T47D (cell line): Measurements from ENCODE around the gene KRT7.

Experiments used
- DNase-seq, 2 experiments: peaks; one replicate each; pipeline versions ENCODE4 v3.0.0 to v3.0.0-alpha.2; 2011 to 2012; ENCODE audit warnings: low read depth in 1 of 2, low spot score in 1 of 2
- JUND ChIP-seq: IDR thresholded peaks from 2 replicates; pipeline ENCODE4 v1.6.1; 2012; ENCODE audit warnings: low read depth
- in situ Hi-C: cut with HindIII; loops from 2 replicates; pipeline ENCODE4 v1.10.0; 2016; ENCODE audit warnings: low sequenced_read_pairs, low pct_unique_long_range_greater_than_20kb

The KRT7 gene

GRCh38 chr12:52232674-52233461, at the start of gene KRT7:
Gene KRT7, plus strand, starts transcription at chr12:52233243. Its CDS starts 54 bp downstream, at chr12:52233297.
- peak; percentile 35 to 67 for DNase-seq
- no peak for TF ChIP-seq JUND
- in situ Hi-C loops: no loop called here

DNA sequence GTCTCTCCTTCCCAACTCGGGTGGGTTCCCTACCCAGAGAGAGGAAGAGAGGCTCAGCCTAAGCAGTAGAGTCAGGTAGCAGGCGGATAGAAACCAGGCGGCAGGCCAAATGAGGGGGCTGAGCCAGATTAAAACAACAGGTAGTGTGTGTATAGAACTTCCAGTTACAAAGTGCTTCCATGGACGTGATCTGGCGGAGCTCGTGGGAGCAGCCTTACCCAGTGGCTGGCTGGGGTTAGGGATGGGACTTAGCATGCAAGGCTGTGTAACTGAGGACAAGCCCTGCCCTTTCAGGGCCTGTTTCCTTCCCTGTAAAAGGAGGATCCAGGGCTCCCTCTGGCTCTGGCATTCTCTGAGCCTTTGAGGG, 49.5 kb upstream of the KRT7 start:
- no peak for TF ChIP-seq JUND
- DNase-seq: no peak
- in situ Hi-C loops: no loop called here

DNA sequence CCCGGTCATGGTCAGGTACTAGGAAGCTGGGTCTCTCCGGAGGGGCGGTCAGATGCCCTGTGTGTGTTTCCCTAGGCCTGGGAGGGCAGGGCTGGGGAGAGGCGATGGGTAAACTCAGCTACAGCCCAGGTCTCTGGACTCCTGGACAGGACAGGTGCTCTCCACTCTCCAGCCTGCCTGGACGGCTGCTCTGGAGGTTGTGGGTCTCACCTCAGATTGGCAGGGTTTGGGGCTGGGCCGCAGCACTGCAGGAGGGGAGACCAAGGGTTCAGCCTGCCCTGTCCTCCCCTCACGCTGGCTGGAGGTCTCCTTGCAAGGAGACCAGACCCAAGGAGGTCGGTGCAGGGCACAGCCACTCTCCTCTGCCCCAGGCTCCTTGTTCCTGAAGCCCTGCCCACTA, 49.1 kb upstream of the KRT7 start:
- TF ChIP-seq JUND: no peak
- in situ Hi-C loops: no loop called here

DNA sequence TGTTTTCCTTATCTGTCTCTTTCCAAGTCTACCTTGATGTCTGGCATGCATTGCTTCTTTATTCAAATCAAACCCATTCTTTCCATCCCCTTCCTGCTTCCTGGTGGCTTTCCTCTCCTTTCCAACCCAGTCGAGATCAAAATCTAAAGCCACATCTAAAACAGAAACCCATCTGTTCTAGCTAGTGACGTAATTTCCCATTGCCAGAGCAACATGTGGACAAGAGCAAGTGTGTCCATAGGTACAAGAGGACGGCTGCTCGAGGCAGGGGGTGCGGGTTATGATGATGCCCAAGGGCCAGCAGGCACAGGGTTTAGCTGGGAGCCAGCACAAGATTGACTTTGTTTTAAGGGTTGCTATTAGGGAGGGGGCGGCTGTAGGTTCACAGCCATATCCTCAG, 48.2 kb upstream of the KRT7 start:
- TF ChIP-seq JUND: no peak
- in situ Hi-C loops: no loop called here

More for the DNA sequence above, 49.1 kb upstream of the KRT7 start:
- no peak for DNase-seq

GRCh38 chr12:52185400-52185967, 47.6 kb upstream of the KRT7 start:
- no peak for DNase-seq
- TF ChIP-seq JUND: no peak
- in situ Hi-C loops: no loop called here

More for the DNA sequence above, 48.2 kb upstream of the KRT7 start:
- DNase-seq: no peak

GRCh38 chr12:52186118-52186840, 46.8 kb upstream of the KRT7 start:
- DNase-seq: peak in 1 of 2 experiments; percentile 67
- in situ Hi-C loops: no loop called here
- TF ChIP-seq JUND: no peak

DNA sequence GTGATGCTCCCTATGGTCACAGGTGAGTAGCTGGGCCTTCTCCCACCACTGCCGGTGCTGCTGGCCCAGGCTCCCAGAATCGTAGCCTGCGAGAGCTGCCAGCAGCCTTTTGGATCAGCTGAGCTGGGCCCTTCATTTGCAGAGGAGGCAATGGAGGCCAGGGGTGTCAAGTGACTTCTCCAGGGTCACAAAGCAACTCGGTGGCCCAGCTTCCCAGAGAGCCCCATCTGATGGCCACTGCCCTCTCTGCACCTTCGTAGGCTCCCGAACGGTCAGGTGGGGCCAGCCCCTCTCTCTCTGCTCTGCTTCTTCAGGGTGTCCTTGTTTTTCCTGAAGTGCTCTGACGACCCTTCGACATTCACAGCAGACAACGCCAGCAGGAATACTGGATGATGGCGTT, 45.8 kb upstream of the KRT7 start:
- no peak for TF ChIP-seq JUND
- DNase-seq: no peak
- in situ Hi-C loops: no loop called here

DNA sequence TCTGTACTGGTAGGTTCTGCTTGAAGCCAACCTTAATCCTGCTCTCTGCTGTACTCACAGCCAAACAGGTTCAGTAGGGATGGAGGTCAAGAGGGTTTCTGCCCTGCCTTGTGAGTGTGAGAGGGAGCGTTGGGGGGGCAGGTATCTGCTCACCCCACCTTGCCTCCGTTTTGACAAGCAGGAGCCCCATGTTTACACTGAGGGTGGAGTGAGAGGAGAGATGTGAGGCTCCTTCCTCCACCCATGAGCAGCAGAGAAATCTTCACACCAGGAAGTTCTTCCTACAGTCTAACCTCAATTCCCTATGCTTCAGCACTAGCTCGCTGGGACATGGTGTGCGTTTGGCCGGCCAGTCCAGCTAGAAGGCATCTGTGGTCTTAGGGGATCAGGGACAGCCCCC, 45.4 kb upstream of the KRT7 start:
- in situ Hi-C loops: no loop called here
- DNase-seq: no peak
- TF ChIP-seq JUND: no peak

DNA sequence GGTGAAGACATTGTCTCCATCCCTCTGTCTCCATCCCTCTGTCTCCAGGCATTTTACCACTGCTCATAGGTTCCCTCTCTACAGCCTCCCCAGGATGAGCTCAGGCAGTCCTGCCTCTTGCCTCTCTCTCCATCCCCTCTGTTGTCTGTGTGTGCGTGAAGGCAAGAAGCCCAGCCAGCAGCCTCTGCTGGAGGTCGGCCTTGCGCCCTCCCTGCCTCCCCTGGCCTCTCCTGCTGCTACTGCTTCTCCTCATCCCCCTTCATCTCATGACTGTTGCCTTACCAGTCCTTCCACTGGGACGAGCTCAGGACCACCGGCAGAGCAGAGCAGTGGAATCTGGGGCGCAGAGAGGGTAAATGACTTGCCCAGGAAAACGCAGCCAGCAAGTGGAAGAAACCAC, 44.4 kb upstream of the KRT7 start:
- in situ Hi-C loops: no loop called here
- no peak for DNase-seq
- no peak for TF ChIP-seq JUND

- DNase-seq: peak in 1 of 2 experiments; percentile 52
- no peak for TF ChIP-seq JUND
- in situ Hi-C loops: no loop called here
These were observed 43.5 kb upstream of the KRT7 start for GRCh38 chr12:52189376-52190174.

- DNase-seq: peak; percentile 55 to 74
These were observed 41.9 kb upstream of the KRT7 start for GRCh38 chr12:52190860-52191729.

More at GRCh38 chr12:52190860-52191729, 41.9 kb upstream of the KRT7 start:
- TF ChIP-seq JUND: no peak
- in situ Hi-C loops: no loop called here
